AG10803 (cell line): ENCODE results near the gene GPR21.

Experiments used
- DNase-seq: peaks from one replicate; pipeline ENCODE4 v3.0.0; 2010; ENCODE audit warnings: low read depth
- H3K4me3 ChIP-seq: 2 replicates; pipeline ENCODE4 v1.5.1; 2011; ENCODE audit warnings: mild to moderate bottlenecking, low read length, control low read depth
- CTCF ChIP-seq: conservative IDR thresholded peaks from 2 replicates; pipeline ENCODE4 v1.5.1; 2011; ENCODE audit warnings: mild to moderate bottlenecking, low read length, control low read depth, inconsistent platforms

The GPR21 gene

GRCh38 chr9:123040801-123041200, 7.3 kb downstream of the GPR21 start:
- no peak for TF ChIP-seq CTCF
- no peak overlapping the region for H3K4me3 ChIP-seq

GRCh38 chr9:123041489-123041888, 8.0 kb downstream of the GPR21 start:
- no peak for TF ChIP-seq CTCF
- no peak overlapping the region for H3K4me3 ChIP-seq
- DNase-seq = no peak

More at GRCh38 chr9:123040801-123041200, 7.3 kb downstream of the GPR21 start:
- no peak for DNase-seq

- no peak for DNase-seq
- no peak for TF ChIP-seq CTCF
These were observed 9.8 kb downstream of the GPR21 start for GRCh38 chr9:123043081-123043939.

GRCh38 chr9:123044586-123044985, 11.1 kb downstream of the GPR21 start:
- no peak overlapping the region for H3K4me3 ChIP-seq
- DNase-seq = peak; percentile 95
- no peak for TF ChIP-seq CTCF

More at GRCh38 chr9:123043081-123043939, 9.8 kb downstream of the GPR21 start:
- no peak overlapping the region for H3K4me3 ChIP-seq

GRCh38 chr9:123046406-123047195, 13.1 kb downstream of the GPR21 start:
- no peak overlapping the region for H3K4me3 ChIP-seq
- no peak for TF ChIP-seq CTCF
- DNase-seq = no peak

- H3K4me3 ChIP-seq = no peak overlapping the region
- peak; percentile 69 for DNase-seq
- no peak for TF ChIP-seq CTCF
These were observed 15.3 kb downstream of the GPR21 start for GRCh38 chr9:123048748-123049147.
